Measurements from ENCODE around the gene PER2. TPM values are rescaled to one million over a fixed set of nuclear protein-coding genes. Genes with fewer than 3 reads are reported as not detected.

The PER2 gene
- total and polyA plus RNA-seq, 2 donors (not counting 3 experiments of a cell fraction or from before 2014, with no cell fraction given) = 0.86 to 3.8 TPM

GRCh38 chr2:238295144-238296112, 7.0 kb upstream of the PER2 start:
- TF ChIP-seq MYC (IDR thresholded peaks at IDR 0.05; ENCODE audit: low read depth, low read length) (no peak), POLR2AphosphoS5 (IDR thresholded peaks at IDR 0.05; ENCODE audit: insufficient read depth, low read depth, low read length) (no peak), EZH2 (IDR thresholded peaks at IDR 0.05; ENCODE audit: borderline replicate concordance, low read depth, low read length, severe bottlenecking) (no peak), POLR2A (IDR thresholded peaks at IDR 0.05; ENCODE audit: low read depth, low read length) (no peak), JUN (IDR thresholded peaks at IDR 0.05; ENCODE audit: borderline replicate concordance, insufficient read depth, insufficient read length, low read depth) (no peak), FOS (IDR thresholded peaks at IDR 0.05; ENCODE audit: borderline replicate concordance, insufficient read depth, low read length) (no peak), GATA2 (IDR thresholded peaks at IDR 0.05; ENCODE audit: insufficient read depth, insufficient read length, low read depth, low read length) (no peak)
- TF ChIP-seq, protein P1, sequence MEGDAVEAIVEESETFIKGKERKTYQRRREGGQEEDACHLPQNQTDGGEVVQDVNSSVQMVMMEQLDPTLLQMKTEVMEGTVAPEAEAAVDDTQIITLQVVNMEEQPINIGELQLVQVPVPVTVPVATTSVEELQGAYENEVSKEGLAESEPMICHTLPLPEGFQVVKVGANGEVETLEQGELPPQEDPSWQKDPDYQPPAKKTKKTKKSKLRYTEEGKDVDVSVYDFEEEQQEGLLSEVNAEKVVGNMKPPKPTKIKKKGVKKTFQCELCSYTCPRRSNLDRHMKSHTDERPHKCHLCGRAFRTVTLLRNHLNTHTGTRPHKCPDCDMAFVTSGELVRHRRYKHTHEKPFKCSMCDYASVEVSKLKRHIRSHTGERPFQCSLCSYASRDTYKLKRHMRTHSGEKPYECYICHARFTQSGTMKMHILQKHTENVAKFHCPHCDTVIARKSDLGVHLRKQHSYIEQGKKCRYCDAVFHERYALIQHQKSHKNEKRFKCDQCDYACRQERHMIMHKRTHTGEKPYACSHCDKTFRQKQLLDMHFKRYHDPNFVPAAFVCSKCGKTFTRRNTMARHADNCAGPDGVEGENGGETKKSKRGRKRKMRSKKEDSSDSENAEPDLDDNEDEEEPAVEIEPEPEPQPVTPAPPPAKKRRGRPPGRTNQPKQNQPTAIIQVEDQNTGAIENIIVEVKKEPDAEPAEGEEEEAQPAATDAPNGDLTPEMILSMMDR (IDR thresholded peaks at IDR 0.05; ENCODE audit: extremely low read depth in 1 of 2, insufficient read depth in 1 of 2, low read depth in 1 of 2, low read length in 2 of 2) = no peak
- H2AFZ ChIP-seq (ENCODE audit: low read depth, low read length) = no peak overlapping the region
- H3K9me3 ChIP-seq (replicated peaks; ENCODE audit: control insufficient read depth, insufficient read depth, low read length) = no peaks in the 10 kb centered on the region
- no peak overlapping the region for H3K27ac ChIP-seq (ENCODE audit: insufficient read depth, low read depth, low read length)
- H3K36me3 ChIP-seq (ENCODE audit: control insufficient read depth in 2 of 2, extremely low read depth in 1 of 2, insufficient read depth in 2 of 2, low read length in 2 of 2) = no peaks in the 10 kb centered on the region
- no peak for FAIRE-seq
- H3K4me1 ChIP-seq (ENCODE audit: control insufficient read depth, extremely low read depth, insufficient read depth, low read length) = no peaks in the 10 kb centered on the region
- ChIA-PET CTCF (no interaction called here), POLR2A (no interaction called here)
- no peaks in the 10 kb centered on the region for H3K79me2 ChIP-seq (ENCODE audit: control insufficient read depth, insufficient read depth, low read length)
- no peak overlapping the region for H3K4me3 ChIP-seq (replicated peaks in 1 of 3; ENCODE audit: insufficient read depth in 1 of 3, low read depth in 1 of 3, low read length in 3 of 3)
- dilution Hi-C loops (cut with MboI; ENCODE audit: extremely low pct_ligation_motif_present, low sequenced_read_pairs) (no loop called here), intact Hi-C loops (cut with micrococcal nuclease) (no loop called here)
- no peaks in the 10 kb centered on the region for H3K9me1 ChIP-seq (replicated peaks; ENCODE audit: control insufficient read depth, extremely low read depth, insufficient read depth, low read length)
- no peaks in the 10 kb centered on the region for H3K27me3 ChIP-seq (ENCODE audit: control insufficient read depth in 2 of 2, insufficient read depth in 2 of 2, low read length in 2 of 2)
- H3K9ac ChIP-seq (replicated peaks; ENCODE audit: extremely low read depth, insufficient read depth, low read length) = no peak overlapping the region
- DNase-seq (ENCODE audit: low read depth, low spot score) = no peak
- no peaks in the 10 kb centered on the region for H4K20me1 ChIP-seq (replicated peaks; ENCODE audit: control insufficient read depth, extremely low read depth, insufficient read depth, low read length)
- H3K4me2 ChIP-seq (ENCODE audit: insufficient read depth, low read length) = no peak overlapping the region
- no TSS peak for BruUV-seq (replicated peaks)
